ENCODE results near the gene ILK. TPM values are rescaled to one million over a fixed set of nuclear protein-coding genes. Genes with fewer than 3 reads are reported as not detected.

Gene ILK
- total and polyA plus RNA-seq, 10 of the 15 experiments (the other 5 are each of a cell fraction or from before 2014, with no cell fraction given): 51.8 to 163 (median 92.0) TPM

DNA sequence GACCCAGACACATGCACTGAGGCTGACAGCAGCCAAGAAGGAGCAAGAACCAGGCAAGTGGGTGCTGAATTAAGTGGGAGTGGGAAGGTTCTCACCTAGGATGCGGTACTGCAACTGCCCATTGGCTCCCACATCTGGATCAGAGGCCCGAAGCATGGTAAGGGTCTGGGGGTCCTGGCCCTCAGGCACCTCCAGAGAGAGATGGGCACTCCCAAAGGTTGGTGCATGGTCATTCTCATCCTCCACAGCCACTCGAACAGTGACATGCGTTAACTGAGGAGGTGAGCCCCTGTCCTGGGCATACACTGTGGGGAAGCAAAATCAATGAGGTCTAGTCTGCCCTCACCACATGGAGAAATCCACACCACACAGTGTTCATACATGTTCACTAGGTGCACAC is 25.0 kb downstream of the ILK start:
- 68% methylated on average over 4 of the region's 4 CpGs for WGBS (ENCODE audit: insufficient coverage, insufficient replicate concordance, low lambda C conversion rate, missing lambda C conversion rate)
- Histone ChIP-seq H3K4me2 (ENCODE audit: control insufficient read depth, insufficient read depth) (no peak overlapping the region), H3K27me3 (replicated peaks in 1 of 2; ENCODE audit: control insufficient read depth in 2 of 2, insufficient read depth in 2 of 2, low read length in 1 of 2) (no peaks in the 10 kb centered on the region), H3K9me3 (replicated peaks; ENCODE audit: control insufficient read depth, insufficient read depth, low read length) (no peaks in the 10 kb centered on the region), H3K36me3 (ENCODE audit: control insufficient read depth in 2 of 2, insufficient read depth in 2 of 2, low read length in 1 of 2) (no peaks in the 10 kb centered on the region), H2AFZ (ENCODE audit: control insufficient read depth, low read depth, low read length) (no peak overlapping the region), H3K79me2 (ENCODE audit: control insufficient read depth, insufficient read depth, low read length) (no peaks in the 10 kb centered on the region), H3K4me3 (no peak overlapping the region), H3K9ac (ENCODE audit: control insufficient read depth, insufficient read depth, low read length) (no peak overlapping the region), H4K20me1 (ENCODE audit: control insufficient read depth, insufficient read depth) (no peaks in the 10 kb centered on the region), H3K27ac (ENCODE audit: control insufficient read depth, insufficient read depth) (no peak overlapping the region), H3K4me1 (ENCODE audit: control insufficient read depth, insufficient read depth, low read length) (peaks cover 9% of the 10 kb centered on the region)
- intact Hi-C loops (cut with micrococcal nuclease; ENCODE audit: unreplicated experiment): no loop called here
- ChIA-PET CTCF (interaction anchor here (1.3 to 2.3 kb wide), 2 partner anchors 10 to 11 kb away, joined by 4 to 6 read pairs; no protein-coding TSS in a partner anchor), RAD21 (ENCODE audit: unreplicated experiment) (interaction anchor here (1.5 kb wide), 1 partner anchor 10 kb away, joined by 13 read pairs; the partner anchor contains the start of gene TPP1), POLR2A (interaction anchor here (1.8 kb wide), 1 partner anchor 9 kb away, joined by 10 read pairs; the partner anchor contains the start of gene TPP1), SMC1A (ENCODE audit: uncharacterized antibody, unreplicated experiment) (no interaction called here)
- in situ Hi-C loops (cut with MboI): no loop called here
- TF ChIP-seq KAT2A (conservative IDR thresholded peaks at IDR 0.05; ENCODE audit: control insufficient read depth, low read depth, low read length) (no peak), EED (IDR thresholded peaks at IDR 0.05; ENCODE audit: low read depth) (no peak), HDAC6 (IDR thresholded peaks at IDR 0.05; ENCODE audit: unreplicated experiment) (no peak)
- TF ChIP-seq, protein P1, sequence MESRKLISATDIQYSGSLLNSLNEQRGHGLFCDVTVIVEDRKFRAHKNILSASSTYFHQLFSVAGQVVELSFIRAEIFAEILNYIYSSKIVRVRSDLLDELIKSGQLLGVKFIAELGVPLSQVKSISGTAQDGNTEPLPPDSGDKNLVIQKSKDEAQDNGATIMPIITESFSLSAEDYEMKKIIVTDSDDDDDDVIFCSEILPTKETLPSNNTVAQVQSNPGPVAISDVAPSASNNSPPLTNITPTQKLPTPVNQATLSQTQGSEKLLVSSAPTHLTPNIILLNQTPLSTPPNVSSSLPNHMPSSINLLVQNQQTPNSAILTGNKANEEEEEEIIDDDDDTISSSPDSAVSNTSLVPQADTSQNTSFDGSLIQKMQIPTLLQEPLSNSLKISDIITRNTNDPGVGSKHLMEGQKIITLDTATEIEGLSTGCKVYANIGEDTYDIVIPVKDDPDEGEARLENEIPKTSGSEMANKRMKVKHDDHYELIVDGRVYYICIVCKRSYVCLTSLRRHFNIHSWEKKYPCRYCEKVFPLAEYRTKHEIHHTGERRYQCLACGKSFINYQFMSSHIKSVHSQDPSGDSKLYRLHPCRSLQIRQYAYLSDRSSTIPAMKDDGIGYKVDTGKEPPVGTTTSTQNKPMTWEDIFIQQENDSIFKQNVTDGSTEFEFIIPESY (IDR thresholded peaks at IDR 0.05): no peak
- TF ChIP-seq, protein P2, sequence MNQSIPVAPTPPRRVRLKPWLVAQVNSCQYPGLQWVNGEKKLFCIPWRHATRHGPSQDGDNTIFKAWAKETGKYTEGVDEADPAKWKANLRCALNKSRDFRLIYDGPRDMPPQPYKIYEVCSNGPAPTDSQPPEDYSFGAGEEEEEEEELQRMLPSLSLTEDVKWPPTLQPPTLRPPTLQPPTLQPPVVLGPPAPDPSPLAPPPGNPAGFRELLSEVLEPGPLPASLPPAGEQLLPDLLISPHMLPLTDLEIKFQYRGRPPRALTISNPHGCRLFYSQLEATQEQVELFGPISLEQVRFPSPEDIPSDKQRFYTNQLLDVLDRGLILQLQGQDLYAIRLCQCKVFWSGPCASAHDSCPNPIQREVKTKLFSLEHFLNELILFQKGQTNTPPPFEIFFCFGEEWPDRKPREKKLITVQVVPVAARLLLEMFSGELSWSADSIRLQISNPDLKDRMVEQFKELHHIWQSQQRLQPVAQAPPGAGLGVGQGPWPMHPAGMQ (IDR thresholded peaks at IDR 0.05; ENCODE audit: borderline replicate concordance): no peak
- BruUV-seq (replicated peaks): no TSS peak
- DNase-seq (ENCODE audit: low read depth, low spot score) (no peak), FAIRE-seq (no peak), ATAC-seq (no peak)

Measured in GM12878 (cell line).